GM18867 (cell line): ENCODE data around the gene PLA2G2F.

Source experiments
- ATAC-seq: cut with Tn5 transposase; IDR thresholded peaks from one replicate; pipeline ENCODE4 v1.9.1; 2021; ENCODE audit warnings: mild to moderate bottlenecking, moderate library complexity; ENCODE audit not compliant: unreplicated experiment

PLA2G2F gene, protein sequence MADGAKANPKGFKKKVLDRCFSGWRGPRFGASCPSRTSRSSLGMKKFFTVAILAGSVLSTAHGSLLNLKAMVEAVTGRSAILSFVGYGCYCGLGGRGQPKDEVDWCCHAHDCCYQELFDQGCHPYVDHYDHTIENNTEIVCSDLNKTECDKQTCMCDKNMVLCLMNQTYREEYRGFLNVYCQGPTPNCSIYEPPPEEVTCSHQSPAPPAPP

GRCh38 chr1:20138961-20139550 is at the start of gene PLA2G2F:
PLA2G2F (plus strand) TSS chr1:20139323; CDS start chr1:20139428, 105 bp downstream.
- ATAC-seq = no peak

GRCh38 chr1:20089328-20090077 is 49.6 kb upstream of the PLA2G2F start:
- ATAC-seq = no peak

GRCh38 chr1:20090119-20090518 is 49.0 kb upstream of the PLA2G2F start:
- ATAC-seq = no peak

GRCh38 chr1:20090641-20091040 is 48.5 kb upstream of the PLA2G2F start:
- no peak for ATAC-seq

- no peak for ATAC-seq
Measured at GRCh38 chr1:20093303-20093702, 45.8 kb upstream of the PLA2G2F start.

- no peak for ATAC-seq
Measured at GRCh38 chr1:20093940-20094391, 45.2 kb upstream of the PLA2G2F start.

- no peak for ATAC-seq
Measured at GRCh38 chr1:20095564-20096434, 43.3 kb upstream of the PLA2G2F start.

- no peak for ATAC-seq
Measured at GRCh38 chr1:20096840-20097447, 42.2 kb upstream of the PLA2G2F start.

DNA sequence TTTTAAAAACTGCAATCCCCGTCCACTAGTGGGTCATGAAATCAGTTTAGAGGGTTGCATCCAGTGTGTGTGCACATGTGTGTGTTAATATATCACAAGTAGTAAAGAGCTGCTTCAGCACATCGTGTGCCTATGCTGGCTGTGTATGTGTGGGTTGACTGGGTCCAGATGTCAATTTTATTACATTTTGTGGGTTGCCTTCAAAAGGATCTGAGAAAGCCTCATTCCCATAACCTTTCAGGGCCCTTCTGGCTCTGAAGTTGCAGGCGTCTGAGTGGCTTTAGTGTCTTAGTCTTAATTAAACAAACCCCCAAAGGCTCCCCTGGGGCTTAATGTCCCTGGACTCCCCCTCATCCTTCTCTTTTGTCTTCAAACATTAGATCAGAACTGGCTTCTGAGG is 39.6 kb upstream of the PLA2G2F start:
- no peak for ATAC-seq

GRCh38 chr1:20100632-20101355 is 38.3 kb upstream of the PLA2G2F start:
- ATAC-seq = no peak

DNA sequence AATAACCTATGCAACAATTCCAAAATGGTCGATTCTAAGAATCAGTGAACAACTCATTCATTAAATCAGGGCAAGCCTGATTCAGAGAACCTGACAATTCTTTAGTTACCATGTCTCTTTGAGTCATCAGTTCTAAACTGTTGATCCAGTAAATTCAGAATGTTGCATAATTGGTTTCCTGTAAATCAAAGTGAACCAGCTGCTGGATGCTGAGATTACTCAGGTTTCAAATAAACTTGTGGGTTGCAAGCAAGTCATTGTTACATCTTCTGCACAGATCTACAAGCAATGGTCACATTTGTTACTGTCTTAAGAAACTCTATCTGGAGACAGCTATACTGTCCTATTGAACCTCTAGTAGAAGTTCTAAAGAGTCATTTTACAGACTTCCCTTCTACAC is 36.2 kb upstream of the PLA2G2F start:
- no peak for ATAC-seq

GRCh38 chr1:20105856-20106255 is 33.3 kb upstream of the PLA2G2F start:
- ATAC-seq = no peak

- ATAC-seq = no peak
Measured at GRCh38 chr1:20107351-20107750, 31.8 kb upstream of the PLA2G2F start.

DNA sequence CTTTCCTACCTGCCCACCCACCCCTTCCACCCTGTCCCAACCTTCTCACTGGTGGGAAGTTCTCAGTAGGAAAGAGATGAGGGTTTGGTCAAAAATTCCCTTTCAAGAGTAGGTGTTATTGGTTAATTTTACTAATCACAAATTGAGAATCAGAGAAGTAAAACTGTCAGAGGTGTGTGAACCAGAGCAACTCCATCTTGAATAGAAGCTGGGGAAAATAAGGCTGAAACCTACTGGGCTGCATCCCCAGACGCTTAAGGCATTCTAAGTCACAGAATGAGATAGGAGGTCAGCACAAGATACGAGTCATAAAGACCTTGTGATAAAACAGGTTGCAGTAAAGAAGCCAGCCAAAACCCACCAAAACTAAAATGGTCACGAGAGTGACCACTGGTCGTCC is 31.3 kb upstream of the PLA2G2F start:
- no peak for ATAC-seq

GRCh38 chr1:20108366-20109123 is 30.6 kb upstream of the PLA2G2F start:
- no peak for ATAC-seq

- ATAC-seq = no peak
Measured at GRCh38 chr1:20109223-20109856, 29.8 kb upstream of the PLA2G2F start.

DNA sequence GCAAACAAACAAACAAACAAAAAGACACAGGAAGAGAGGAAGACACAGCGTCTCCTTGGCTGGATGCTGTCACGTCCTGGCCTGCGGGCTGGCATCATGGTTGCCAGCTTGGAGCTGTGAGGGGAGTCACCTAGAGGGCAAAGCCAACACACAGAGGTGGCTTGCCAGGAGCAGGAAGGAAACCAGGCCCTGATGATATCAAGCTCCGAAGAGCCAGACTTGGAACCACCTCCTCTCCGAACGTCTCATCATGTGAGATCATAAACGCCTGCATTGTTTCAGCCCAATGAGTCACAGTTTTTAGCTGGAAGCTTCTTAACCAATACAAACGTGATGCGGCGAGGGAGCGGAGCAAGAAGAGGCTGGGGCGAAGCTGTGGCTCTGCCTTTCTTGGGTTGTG is 28.4 kb upstream of the PLA2G2F start:
- no peak for ATAC-seq

GRCh38 chr1:20111452-20111851 is 27.7 kb upstream of the PLA2G2F start:
- no peak for ATAC-seq
